AG10803 (cell line): Measurements from ENCODE around the gene MAMLD1.

ENCODE experiments used
- DNase-seq: peaks from one replicate; pipeline ENCODE4 v3.0.0; 2010; ENCODE audit warnings: low read depth
- H3K4me3 ChIP-seq: 2 replicates; pipeline ENCODE4 v1.5.1; 2011; ENCODE audit warnings: mild to moderate bottlenecking, low read length, control low read depth
- TF ChIP-seq, protein P1 (sequence below): conservative IDR thresholded peaks from 2 replicates; pipeline ENCODE4 v1.5.1; 2011; ENCODE audit warnings: mild to moderate bottlenecking, low read length, control low read depth, inconsistent platforms

The MAMLD1 gene

DNA sequence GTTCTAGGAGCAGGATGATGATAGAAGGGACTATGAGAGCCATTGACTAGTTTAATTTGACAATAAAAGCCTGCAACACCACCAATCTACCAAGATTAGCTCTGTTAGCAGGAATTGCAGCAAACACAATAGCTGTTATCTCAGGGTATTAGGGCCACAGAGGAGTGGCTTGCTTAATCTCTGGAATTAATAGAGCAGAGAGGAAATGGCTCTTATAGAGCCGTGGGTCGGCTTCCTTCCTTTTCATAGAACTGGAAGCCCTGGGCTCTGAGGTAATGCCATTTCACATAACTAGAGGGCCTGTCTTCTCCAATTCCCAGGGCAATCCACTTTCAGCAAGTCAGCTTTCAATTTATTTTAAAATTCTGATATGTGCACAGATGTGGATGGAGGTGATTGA, 83.0 kb downstream of the MAMLD1 start:
- TF ChIP-seq, protein P1, sequence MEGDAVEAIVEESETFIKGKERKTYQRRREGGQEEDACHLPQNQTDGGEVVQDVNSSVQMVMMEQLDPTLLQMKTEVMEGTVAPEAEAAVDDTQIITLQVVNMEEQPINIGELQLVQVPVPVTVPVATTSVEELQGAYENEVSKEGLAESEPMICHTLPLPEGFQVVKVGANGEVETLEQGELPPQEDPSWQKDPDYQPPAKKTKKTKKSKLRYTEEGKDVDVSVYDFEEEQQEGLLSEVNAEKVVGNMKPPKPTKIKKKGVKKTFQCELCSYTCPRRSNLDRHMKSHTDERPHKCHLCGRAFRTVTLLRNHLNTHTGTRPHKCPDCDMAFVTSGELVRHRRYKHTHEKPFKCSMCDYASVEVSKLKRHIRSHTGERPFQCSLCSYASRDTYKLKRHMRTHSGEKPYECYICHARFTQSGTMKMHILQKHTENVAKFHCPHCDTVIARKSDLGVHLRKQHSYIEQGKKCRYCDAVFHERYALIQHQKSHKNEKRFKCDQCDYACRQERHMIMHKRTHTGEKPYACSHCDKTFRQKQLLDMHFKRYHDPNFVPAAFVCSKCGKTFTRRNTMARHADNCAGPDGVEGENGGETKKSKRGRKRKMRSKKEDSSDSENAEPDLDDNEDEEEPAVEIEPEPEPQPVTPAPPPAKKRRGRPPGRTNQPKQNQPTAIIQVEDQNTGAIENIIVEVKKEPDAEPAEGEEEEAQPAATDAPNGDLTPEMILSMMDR: no peak
- no peak overlapping the region for H3K4me3 ChIP-seq
- no peak for DNase-seq

DNA sequence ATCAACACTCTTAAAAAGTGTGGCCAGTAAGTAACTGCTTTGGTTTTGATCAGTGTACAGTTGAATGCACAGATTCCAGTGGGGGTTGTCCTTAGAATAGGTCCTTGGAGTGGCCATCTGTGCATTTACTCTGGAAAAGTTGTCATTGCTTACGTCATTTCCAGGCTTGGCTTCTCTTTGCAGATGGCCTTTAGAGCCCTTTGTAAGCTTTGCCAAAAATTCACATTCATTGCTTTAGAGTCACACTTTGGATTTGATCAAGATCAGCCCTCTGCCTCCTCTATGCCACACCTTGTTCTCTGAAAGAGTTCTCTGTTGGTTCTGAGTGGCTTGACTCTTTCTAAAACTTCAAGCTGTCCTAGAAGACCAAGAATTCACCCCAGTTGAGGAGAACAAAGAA, 83.9 kb downstream of the MAMLD1 start:
- peak; percentile 6 for DNase-seq
- TF ChIP-seq, protein P1: no peak
- no peak overlapping the region for H3K4me3 ChIP-seq

DNA sequence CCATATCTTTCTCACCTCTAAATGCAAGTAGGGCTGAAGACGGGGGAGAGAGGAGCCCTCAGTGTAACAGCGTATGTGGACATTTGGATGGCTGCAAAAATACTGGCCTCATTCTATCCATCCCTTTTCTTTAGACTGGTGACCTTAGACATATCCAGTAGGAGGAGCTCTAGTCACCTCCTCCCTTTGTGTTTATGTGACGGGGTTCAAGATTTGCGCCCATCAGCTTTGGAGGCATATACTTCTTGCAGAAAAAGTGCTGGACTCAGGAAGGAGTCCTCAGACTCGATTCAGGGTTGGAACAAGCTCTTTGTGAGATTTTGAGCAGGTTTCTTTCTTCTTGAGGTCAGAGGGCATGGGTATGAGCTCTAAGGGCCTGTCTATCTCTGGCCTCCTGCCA, 86.2 kb downstream of the MAMLD1 start:
- TF ChIP-seq, protein P1: 0 out of 2 replicates have a peak, but pooled peaks have one; percentile 5
- H3K4me3 ChIP-seq: no peak overlapping the region

DNA sequence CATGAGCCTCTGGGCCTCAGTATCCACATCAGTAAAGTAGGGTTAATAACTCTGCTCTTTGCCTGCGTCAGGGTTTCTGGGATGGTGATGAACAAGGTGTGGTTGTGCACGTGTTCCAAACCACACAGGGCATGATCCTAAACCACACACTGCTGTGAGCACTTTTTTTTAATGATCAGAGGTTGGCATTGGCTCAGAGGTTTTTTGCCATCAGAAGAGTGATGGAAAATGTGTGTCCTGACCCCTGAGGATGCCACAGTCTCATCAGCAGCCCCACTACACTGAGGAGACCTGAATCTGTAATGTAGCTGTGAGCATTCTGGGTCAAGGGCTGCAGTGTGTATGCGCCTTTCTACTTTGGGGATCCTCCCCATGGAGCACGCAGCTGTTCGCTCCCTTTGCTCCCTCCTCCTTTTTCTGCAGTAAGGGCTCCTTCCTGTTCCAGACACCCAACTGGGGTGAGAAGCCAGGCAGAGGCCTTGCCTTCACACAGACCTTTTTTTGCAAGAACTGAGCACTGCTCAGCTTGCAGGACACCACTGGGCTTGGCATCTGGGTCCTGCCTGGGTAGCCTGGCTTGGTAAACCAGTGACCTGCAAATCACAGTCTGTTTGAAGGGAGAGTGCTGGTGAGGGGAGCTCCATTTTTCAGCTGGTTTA, 87.5 kb downstream of the MAMLD1 start:
- H3K4me3 ChIP-seq: no peak overlapping the region
- TF ChIP-seq, protein P1: no peak
- no peak for DNase-seq

More for the DNA sequence above, 86.2 kb downstream of the MAMLD1 start:
- DNase-seq: no peak

DNA sequence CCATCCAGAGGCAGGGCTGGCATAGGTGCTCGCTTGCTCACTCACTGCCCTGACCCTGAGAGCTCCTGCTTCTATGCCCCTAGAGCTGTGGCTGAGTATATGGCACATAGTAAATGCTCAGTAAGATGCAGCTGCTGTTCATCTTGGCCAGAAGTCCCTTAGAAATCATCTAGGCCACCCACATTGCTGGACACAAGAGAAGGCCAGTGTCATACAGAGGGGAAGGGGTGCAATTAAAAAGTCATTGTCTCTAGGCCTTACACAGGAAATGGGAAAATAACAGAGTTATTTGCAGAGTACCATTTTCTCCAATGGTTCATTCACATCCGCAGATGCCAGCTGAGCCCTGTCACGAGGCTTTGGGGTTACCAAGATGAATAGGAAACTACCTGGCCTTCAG, 88.8 kb downstream of the MAMLD1 start:
- TF ChIP-seq, protein P1: no peak
- H3K4me3 ChIP-seq: no peak overlapping the region
- DNase-seq: no peak

DNA sequence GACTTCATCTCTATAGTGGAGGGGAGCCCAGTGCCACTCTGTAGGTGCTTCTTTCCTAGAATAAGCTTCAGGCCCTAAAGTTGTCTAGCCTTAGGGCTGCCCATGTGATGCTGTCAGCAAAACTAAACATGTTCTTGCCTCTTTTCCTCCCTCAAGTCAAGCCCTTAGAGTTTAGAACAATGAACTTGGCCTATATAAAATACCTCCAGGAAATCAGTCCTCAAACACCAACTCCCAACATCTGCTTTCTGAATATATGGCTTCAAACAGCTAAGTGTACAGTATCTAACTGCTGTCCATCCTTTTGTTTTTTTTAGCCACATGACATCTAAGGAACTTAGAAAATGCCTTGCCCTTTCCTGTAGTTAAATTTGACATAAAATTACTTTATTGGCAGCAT, 91.0 kb downstream of the MAMLD1 start:
- no peak for DNase-seq
- TF ChIP-seq, protein P1: no peak
- H3K4me3 ChIP-seq: no peak overlapping the region

DNA sequence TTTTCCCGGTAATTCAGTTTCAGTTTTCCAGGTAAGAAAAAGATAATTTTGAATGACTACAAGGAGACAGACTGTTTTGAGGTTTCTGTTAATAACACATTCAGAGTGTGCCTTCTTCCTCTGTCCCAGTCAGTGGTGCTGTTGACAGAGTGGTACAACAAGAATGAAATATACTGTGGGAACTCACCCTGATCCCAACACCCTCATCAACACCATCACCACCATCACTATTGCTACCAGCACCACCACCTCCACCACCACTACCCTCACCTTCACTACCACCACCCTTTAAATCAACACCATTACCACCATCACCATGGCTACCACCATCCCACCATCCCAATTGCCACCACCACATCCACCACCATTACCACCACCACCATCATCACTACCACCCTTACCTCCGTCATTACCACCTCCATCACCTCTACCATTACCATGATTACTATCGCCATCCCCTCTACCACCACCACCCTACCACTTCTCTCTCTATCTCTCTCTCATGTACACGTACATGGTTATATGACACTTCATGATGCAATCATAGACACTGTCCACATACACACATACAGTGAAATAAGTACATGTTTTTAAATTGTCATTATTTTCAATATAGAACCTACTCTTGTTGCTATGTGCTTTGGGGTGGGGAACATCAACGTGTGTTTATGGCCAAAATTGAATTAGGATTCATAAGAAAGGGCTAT, 91.5 kb downstream of the MAMLD1 start:
- no peak overlapping the region for H3K4me3 ChIP-seq
- TF ChIP-seq, protein P1: no peak
- no peak for DNase-seq
